ENCODE measurements around the gene PILRA.

GRCh38 chr7:100411101-100411500, 37.8 kb downstream of the PILRA start:
- TF ChIP-seq CTCF (IDR thresholded peaks at IDR 0.05; ENCODE audit: low read depth, low read length, missing input control), result no peak
- TF ChIP-seq SP1 (IDR thresholded peaks at IDR 0.05), result no peak
